Stimulated activated CD8-positive, alpha-beta memory T cell treated with anti-CD3 and anti-CD28 coated beads, Interleukin-7, amount 100 ng/mL, for 24 hours (primary cell): ENCODE data around the gene UNC5C.

Experiments used
- DNase-seq: peaks from one replicate; pipeline ENCODE4 v3.0.0-alpha.2; 2020; ENCODE audit warnings: low read depth

The UNC5C gene

DNA sequence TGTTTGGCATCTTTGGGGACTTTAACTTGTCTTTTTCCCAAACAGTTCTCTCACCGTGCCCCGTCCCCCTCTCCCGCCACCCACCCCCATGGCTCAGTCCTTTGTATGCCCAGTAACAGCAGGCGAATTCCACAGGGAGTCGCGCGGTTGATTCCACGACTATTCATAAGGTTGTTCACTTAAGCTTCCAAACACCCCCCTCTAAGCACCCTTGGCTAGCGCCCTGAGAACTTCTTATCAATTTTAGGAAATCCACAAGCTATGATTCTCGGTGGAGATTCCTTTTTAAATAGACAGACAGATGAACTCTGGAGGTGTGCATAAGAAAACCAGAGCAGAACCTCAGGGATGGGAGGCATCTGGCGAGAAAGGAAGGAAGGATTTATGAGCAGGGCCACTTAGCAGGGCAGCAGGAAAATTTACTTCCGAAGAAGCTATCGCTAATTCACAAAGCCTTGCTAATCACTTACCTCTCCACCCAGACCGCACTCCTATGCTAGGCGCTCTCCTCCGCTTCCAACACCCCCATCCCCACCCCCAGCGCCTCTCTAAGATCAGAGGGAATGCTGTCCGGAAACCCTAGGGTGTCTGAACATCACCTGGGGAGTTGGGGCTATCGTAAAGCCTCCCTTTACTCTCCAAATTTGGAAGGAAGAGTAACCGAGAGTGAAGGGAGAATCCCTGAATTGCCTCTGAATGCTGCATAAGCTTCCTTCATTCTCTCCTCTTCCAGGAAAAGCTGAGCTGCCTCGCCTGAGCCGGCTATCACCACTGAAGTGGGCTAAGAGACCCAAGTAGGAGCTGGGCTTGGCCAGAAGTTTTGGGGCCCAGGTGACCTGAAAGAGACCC lies 1.7 kb downstream of the UNC5C start:
- DNase-seq, result no peak

DNA sequence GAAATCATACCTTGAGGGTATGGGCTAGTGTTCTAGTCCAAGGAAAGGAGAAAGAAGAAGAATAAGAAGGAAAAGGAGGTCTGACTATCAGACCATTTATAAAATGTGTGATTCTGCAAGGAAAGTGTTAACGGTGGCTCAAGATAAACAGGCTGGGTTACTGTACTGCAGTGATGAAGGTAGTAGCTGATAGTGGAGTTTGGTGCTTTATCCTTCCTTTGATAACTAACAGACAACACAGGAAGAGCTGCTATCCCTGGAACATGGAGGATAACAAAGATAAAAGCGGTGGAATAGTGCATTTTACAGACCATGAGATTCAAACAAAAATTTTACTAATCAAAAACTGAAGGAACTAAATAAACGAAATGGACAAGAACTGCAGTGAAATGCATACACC lies 2.6 kb downstream of the UNC5C start:
- DNase-seq, result no peak

DNA sequence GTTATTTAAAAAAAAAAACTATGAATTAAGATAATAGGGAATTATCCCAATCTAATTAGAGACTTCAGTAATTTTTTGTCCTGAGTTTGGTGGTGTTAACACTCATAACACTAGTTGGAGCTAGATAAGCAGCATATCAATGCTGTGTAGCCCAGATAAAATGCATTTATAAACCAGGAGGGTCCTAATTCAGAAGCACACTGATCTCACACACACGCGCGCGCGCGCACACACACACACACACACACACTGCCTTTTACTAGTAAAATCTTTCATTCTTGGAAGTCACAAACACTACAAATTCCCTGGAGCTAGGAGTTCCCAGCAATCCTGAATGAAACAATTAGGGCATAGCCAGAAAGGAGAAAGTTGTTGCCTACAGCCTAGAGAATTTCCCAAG lies 3.2 kb downstream of the UNC5C start:
- no peak for DNase-seq

DNA sequence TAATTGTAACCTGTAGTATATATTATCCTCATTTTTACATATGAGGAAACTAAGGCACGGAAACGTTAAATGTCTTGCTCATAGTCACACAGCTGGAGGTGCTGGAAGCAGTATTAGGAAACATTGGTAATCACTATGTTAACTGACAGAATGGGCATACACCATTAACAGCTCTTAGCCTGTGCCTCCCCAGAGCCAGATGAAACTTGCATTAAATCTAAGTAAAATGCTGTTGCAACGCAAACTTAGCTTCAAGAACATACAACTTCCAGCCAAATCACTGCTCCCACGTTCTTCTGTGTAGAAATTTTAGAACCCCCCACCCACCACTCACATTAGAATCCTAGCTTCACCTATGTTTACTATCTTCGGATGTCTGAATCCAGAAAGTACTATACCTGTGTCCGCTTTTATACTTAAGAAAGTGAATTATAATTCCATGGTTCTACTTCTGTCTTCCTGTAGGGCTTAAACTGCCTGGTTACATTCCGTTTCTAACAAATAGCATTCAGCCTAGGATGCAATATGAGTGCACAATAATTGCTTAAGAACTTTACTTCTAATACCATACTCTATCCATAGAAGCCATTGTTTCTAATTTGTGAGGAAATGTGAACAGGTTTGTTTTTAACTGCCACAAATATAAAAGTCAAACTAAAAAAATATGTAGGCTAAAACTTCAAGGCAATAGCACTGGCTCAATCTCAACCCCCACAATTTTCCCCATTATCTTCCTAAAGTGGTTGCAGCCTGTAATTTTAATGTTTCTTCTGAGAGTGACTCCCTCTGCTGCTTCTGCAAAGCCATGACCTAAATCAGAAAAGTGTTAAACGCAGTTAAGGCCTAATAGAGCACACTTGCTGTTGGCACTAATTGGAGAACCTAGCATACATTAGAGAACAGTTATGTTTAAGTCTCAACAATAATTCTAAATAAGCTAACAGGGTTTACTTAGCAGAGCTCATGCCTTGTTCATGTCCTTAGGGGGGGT lies 4.4 kb downstream of the UNC5C start:
- no peak for DNase-seq

DNA sequence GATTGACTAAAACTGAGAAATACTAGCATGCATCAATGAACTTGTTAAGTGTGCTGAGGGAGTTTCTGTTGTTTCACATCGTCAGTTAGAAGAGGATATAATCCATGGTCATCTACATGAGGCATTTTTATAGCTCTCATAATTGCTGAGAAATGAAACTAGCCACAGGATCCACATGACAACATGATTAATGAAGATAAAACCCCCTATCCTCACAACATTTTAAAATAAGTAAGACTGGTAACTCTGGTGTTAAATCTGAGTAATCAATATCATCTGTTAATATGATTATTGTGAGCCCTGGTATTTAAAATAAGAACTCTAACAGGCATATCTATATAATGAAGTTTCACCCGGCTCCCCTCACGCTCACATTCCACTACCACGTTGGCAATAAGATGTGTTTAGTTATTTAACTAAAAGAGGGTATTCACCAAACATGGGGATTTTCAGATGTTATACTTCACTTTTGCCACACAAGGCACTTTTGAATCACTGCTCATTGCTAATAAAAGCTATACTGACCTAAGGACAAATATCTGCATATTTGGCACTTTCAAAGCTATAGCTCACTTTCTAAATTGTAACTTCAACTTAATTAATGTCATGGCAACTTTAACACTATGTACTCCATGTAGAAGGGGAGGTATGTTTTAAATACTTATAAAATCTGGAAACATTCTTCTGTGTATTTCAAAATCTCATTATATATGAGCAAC lies 6.7 kb downstream of the UNC5C start:
- DNase-seq, result no peak

DNA sequence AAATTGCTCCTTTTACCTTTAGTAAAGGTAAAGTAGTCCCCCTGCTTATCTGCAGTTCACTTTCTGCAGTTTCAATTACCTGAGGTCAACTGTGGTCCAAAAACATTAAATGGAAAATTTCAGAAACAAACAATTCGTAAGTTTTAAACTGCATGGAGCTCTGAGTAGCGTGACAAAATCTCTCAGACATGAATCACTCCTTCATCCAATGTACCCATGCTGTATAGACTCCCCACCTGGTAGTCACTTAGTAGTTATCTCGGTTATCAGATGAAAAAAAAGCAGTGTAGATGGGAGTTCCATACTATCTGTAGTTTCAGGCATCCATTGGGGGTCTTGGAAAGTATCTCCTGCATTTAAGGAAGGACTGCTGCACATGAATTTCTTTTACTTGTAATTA lies 7.7 kb downstream of the UNC5C start:
- no peak for DNase-seq

DNA sequence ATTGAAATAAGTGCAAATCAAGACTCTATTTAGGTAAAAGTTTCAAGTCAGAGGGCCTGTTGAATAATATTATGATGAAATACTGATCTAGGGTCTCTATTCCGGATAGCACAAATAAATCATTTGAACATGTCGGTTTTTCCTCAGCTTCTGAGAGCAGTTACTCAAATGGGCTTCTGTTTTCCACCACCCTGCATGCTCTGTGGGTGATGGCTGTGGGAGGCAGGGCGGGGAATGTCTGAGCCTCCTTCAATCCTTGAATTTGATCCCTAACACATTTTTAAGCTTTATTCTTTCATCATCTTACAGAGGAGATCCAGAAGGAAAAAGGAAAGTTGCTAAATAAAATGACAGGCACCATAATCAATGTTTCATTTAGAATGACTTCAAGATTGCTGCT lies 8.5 kb downstream of the UNC5C start:
- DNase-seq, result no peak

DNA sequence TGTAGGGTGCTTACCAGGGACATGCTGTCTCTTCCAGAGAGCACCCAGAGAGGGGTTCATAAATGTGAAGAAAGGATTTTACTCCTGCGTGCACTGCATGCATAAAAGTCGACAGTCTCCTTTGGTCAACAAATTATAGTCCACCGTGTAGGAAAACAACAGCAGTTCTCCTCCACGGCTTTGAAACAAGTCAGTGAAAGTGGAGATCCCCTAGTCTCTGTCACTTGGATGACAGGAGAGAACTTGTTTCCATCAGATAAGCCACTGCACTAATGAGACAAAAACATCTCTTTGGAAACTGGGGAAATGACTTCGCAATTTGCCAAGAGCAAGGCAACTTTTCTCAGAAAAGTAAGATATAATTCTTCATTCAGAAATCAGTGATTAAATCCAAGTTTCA lies 9.7 kb downstream of the UNC5C start:
- no peak for DNase-seq

DNA sequence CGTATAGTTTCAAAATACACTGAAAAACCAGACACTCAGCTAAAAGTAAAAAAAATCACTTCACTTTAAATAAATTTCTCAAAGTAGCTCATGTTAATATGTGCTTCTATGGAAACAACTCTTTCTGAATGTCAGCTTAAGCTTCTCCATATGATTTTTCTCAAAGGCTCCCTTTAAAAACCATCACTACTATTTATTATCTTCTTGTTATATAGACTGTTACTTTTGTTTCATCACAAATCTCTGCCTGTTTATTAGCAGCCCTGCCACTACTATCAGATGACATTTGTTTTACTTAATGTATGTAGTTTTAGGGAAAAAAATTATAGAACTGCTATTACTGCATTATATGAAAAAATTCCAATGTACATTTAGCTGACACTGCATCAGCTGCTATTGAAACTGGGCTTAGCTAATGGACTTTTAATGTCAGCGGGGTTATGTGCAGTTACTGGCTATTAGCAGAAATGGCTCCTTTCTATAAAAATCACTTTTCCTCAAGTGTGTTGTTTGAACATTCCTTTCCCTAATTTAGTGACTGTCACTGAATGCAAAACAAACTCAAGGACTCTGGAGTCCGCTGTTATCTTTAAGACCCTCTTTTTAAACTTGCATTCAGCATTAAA lies 10.8 kb downstream of the UNC5C start:
- DNase-seq, result no peak

DNA sequence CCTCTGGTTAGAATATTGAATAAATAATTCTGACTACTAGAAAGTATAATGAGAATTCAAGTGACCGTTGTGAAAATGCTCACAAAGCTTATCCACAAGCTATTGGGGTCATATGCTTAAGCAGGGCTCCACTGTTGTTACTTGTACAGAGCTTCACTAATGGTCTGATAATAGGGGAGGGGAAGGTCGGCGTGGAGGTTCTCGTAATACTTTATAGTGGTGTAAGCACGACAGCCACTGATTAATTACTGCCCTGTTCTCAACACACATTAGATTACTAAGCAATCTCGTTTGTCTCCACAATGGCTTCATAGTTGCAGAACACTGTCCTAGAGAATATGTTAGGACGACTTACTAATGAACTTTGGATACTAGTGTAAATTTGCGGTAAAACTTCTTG lies 11.6 kb downstream of the UNC5C start:
- no peak for DNase-seq

DNA sequence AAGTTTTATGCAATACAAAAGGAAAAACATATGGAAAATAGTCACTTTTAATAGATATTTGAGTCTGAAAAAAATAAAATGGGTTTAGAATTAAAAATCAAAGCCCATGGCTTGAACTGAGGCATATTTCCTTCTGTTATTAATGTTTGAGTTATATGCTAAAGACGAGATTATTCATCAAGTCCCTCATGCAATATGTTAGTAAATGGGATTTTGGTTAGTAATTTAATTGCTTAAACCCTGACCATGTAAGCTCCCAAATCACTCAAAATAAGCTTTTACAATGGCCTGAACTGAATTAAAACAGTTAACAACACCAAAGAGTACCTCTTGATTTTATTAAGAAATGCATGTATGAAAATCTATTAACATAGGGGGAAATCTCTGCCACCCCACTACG lies 12.1 kb downstream of the UNC5C start:
- DNase-seq, result no peak

DNA sequence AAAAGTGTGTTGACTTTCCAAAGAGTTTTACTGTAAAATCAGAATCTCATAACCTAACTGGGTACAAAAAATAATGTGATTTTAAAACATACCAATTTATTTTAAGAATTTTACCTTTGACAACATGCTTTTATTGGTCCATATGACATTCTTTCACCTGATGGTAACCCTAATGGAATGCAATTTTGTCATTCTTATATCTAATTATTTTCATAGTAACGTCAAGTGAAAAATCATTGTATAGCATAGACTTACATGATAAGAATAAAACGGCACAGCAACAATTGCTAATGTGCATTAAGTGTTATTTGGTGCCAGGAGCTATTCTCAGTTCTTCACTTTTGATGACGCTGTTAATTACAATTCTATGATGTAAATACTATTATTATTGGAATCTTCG lies 13.6 kb downstream of the UNC5C start:
- no peak for DNase-seq

DNA sequence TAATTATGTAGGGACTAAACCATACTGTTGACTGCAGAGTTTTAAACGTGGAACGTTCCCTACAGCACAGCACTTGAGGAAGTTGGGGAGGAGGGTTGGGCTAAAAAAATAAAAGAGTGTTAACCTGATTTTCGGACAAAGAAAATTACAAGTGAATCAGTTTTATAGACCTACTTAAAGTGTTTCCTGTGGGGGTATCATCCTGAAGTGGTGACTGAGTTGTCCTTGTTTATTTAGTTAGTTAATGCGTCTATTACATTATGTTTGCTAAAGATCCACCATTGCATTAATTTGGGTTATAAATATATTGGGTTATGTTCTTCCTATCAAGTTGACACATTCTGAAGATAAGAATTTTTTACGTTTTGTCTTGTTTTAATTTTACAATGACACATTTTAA lies 14.7 kb downstream of the UNC5C start:
- no peak for DNase-seq

DNA sequence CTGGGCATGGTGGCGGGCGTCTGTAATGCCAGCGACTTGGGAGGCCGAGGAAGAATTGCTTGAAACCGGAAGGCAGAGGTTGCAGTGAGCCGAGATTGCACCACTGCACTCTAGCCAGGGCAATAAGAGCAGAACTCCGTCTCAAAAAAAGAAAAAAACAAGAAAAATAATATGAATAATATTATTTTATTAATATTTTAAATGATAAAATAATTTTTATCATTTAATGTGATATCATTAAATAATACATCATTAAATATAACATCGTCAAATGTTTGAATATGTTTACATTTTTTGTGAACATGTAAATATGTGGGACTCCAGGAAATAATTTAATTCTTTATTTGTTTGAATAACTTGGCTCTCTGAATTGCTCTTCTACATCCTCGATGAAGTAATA lies 15.5 kb downstream of the UNC5C start:
- DNase-seq, result no peak

DNA sequence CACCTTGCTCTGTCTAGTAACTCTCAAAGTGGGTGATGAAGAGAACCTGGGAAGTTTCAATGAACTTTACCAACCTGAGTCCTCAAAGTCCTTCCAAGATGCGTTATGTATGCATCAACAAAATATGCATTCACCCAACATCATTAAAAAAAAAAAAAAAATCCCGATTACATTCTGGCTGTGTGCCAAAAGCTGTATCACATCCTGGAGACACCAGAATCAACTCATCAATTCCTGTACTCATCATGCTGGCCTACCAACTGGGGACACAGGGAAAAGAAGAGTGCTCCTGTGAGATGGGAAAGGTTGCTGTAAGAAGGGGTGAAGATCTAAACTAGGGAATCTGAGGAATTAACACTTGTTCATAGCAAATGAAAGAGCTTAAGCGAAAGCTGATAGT lies 16.5 kb downstream of the UNC5C start:
- no peak for DNase-seq

DNA sequence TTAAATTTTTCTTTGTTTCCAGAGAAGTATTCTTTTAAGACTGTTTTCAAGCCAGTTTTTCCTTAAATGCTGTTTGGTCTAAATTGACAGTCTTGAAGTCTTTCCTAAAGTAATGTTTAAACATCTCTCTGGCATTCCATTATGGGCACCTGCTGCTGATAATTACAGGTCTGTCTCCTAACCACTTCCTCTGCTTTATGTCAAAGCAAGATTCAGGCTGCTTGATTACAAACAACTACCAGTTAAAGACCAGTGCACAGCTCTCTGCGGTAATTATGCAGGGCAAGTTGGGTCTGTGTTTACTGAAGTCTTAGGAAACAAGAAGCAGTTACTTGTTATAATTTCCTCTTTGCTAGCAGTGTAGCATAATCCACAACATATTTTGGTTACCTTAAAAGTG lies 17.6 kb downstream of the UNC5C start:
- DNase-seq, result no peak

DNA sequence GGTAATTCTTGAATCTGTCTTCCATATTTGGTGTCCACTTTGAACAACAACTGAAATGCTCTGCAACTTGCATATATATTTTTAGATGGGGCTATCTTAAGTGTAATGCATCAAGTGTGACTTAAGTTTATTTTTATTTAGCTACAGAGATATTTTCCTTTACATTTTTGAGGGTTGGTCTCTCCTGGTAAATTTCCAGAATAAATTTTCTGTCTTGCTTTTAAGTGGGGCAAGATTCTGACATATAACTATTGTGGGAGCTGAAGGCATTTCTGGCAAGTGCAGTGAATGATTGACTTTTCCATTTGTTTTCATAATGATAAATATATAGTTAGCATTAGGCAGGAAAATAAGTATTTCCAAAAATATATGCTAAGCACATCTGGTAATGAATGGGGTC lies 18.8 kb downstream of the UNC5C start:
- DNase-seq, result no peak

DNA sequence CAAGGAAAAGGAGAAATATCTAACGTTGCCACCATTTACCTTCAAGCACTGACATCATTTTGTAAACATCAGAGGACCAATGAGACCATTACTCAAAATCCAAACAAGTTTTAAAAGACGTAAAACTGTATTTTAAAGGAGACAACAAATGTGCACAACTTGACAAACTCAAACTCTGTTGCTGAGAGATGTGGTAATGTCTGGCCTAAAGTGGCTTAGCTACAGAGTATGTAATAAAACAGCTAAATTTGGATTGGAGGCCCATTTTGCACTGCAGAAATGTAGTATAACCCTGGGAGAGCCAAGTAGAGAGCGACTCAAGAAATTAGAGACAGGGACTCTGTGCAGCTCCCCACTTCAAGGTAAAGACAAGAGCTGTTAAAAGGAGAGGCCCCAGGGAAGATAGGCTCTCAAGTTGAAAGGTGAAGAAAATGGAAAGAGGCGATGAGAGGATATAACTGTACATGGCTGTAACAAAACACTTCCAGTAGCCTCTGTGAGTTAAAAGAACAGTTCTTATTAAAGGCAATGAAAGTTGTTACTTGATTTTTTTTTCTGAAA lies 20.3 kb downstream of the UNC5C start:
- no peak for DNase-seq

DNA sequence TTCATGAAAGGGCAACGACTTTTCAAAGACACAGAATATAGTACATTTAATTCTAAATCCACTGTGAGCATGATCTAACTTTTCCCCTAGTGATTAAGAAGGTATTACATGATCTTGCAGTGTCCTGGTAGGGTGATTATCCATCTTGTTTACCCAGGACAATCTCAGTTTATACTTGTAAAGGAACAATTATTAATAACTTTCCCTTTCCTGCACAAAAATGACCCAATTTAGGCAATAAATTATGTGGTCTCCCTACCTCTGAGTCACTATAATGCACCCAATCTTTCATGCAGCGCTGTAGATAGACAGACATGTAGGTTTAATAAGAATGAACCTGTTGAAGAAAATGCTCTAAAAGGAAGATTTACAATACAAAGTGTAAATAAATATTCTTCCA lies 22.7 kb downstream of the UNC5C start:
- no peak for DNase-seq

DNA sequence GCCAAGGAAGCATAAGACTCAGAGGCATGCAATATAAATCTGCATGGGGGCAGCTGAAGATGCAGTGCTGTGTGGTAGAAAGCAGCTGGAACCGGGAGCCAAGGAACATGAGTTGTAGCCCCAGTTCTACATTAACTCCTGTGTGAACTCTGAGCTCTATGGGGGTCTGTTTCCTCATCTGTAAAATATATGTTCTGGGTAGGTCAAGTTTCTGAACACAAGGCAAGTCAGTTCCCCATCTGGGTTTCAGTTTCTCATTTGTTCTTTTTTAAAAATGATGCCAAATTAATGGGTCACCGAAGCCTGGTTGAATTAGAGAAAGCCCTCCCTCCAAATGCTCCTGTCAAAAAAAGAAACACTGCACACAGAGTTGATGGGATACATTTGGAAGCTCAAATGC lies 24.0 kb downstream of the UNC5C start:
- no peak for DNase-seq

DNA sequence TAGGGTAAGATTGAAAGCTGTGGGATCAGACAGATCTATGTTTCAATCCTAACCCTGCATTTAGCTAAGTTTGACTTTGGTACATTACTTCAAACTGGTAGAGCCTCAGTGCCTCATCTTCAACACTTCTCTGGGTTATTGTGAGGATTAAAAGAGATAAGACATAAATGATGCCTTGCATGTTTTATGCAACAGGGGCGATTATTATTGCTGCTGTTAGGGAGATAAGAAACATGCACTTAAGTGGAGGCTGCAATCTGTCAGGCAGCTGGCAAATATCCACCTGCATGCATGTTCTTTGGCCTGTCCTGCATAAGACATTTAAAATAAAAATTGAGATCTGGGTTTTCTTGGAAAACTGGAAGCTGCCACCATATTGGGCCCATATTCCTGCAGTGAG lies 24.6 kb downstream of the UNC5C start:
- no peak for DNase-seq
